Smooth muscle cell (in vitro differentiated cells): Measurements from ENCODE around the gene GPD1L. TPM values are rescaled to one million over a fixed set of nuclear protein-coding genes. Genes with fewer than 3 reads are reported as not detected.
"Not testable (repeated sequence)": the region's sequence is repeated elsewhere in the genome, so short reads cannot be mapped to it uniquely, and the experiment has no call there.

Source experiments
- DNase-seq: peaks from one replicate; lab custom pipeline; 2025; ENCODE audit not compliant: unreplicated experiment; lab: John Stamatoyannopoulos, UW
- H2AFZ ChIP-seq: fragments of 200-600 bp; sonication (generic); 2 replicates; pipeline ENCODE4 v1.6.0; 2016; ENCODE audit warnings: antibody characterized with exemption, low read depth, mild to moderate bottlenecking
- H3F3A ChIP-seq: fragments of 200-600 bp; sonication (generic); 2 replicates; pipeline ENCODE4 v1.6.0; 2017; ENCODE audit warnings: antibody characterized with exemption, low read depth
- H3K27ac ChIP-seq: fragments of 200-600 bp; sonication (generic); 2 replicates; pipeline ENCODE4 v1.5.1; 2016; ENCODE audit warnings: low read depth, mild to moderate bottlenecking
- H3K27me3 ChIP-seq: fragments of 200-600 bp; sonication (generic); 2 replicates; pipeline ENCODE4 v1.6.1; 2016; ENCODE audit warnings: low read depth, mild to moderate bottlenecking
- H3K36me3 ChIP-seq: fragments of 200-600 bp; sonication (generic); 2 replicates; pipeline ENCODE4 v1.5.1; 2016; ENCODE audit warnings: low read depth
- H3K4me1 ChIP-seq: fragments of 200-600 bp; sonication (generic); 2 replicates; pipeline ENCODE4 v1.5.1; 2016; ENCODE audit warnings: low read depth
- H3K4me2 ChIP-seq: fragments of 200-600 bp; sonication (generic); 2 replicates; pipeline ENCODE4 v1.6.0; 2016; ENCODE audit warnings: mild to moderate bottlenecking
- H3K4me3 ChIP-seq: fragments of 200-600 bp; sonication (generic); 2 replicates; pipeline ENCODE4 v1.5.1; 2016; ENCODE audit warnings: mild to moderate bottlenecking
- H3K79me2 ChIP-seq: fragments of 200-600 bp; sonication (generic); 2 replicates; pipeline ENCODE4 v1.6.0; 2016; ENCODE audit warnings: low read depth, mild to moderate bottlenecking
- H3K9ac ChIP-seq: fragments of 200-600 bp; sonication (generic); 2 replicates; pipeline ENCODE4 v1.6.0; 2016; ENCODE audit warnings: low read depth
- H3K9me3 ChIP-seq: fragments of 200-600 bp; sonication (generic); replicated peaks from 2 replicates; pipeline ENCODE4 v1.5.1; 2016; ENCODE audit warnings: low read depth
- H4K20me1 ChIP-seq: fragments of 200-600 bp; sonication (generic); 2 replicates; pipeline ENCODE4 v1.6.0; 2016; ENCODE audit warnings: low read depth
- WGBS: methylation state at CpG from one replicate; pipeline ENCODE4 v1.1.7; 2016; ENCODE audit warnings: low lambda C conversion rate; 5-methylcytosine and 5-hydroxymethylcytosine counted together
- polyA plus RNA-seq: library from polyadenylated mRNA; unstranded; fragments of >200 nt; fragmentation: Nextera tagmentation; extraction: Ambion mirVana; gene quantifications from 2 replicates; pipeline ENCODE4 v1.2.1, GENCODE V29; 2016
- total RNA-seq: library from RNA; depleted of rRNA; stranded (reverse); fragments of >200 nt; gene quantifications from 2 replicates; pipeline ENCODE4 v1.2.3, GENCODE V29; 2014
- TF ChIP-seq, protein P1 (sequence below): fragments of 200-600 bp; sonication (generic); IDR thresholded peaks from 2 replicates; pipeline ENCODE4 v1.5.1; 2017; ENCODE audit warnings: borderline replicate concordance, mild to moderate bottlenecking, antibody characterized with exemption; ENCODE audit not compliant: insufficient read depth, poor library complexity, severe bottlenecking

The GPD1L gene
- total and polyA plus RNA-seq, 2 experiments from 2014 or later: 3.6 to 8.2 TPM

DNA sequence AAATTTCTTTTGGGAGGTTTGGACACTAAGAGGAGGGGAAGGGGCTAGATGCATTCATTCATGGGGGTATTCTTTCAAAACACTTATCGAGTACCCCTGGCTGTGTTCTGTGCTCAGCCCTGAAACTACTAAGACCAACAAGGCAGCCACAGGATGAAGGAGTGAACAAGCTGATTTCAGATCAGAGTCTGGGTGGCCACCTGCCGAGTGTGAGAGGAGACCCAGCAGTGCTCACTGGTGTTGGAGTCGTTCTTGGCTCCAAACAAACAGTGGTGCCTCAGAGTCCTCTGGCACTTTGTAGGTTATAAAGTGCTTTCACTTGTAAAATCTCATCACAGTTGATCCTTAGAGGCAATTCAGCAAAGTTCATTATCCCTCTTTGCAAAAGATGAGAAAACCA is 83.3 kb downstream of the GPD1L start:
- 75% methylated on average over 3 of the region's 3 CpGs for WGBS

DNA sequence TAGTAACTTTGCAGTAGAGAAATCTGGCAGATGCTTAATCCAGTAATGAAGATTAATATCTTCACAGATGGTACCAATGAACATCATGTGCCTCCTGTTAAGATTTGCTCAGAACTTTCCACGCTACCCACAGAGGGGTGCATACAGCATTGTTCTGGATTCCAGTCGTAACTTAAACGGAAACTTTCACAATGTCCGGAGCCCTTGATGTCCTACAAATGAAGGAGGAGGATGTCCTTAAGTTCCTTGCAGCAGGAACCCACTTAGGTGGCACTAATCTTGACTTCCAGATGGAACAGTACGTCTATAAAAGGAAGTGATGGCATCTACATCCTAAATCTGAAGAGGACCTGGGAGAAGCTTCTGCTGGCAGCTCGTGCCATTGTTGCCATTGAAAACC is 84.1 kb downstream of the GPD1L start:
- H4K20me1 ChIP-seq, DNase-seq, H3K4me1 ChIP-seq, H3K27me3 ChIP-seq, H3K79me2 ChIP-seq, H3K4me2 ChIP-seq, H3K9me3 ChIP-seq, H3K27ac ChIP-seq, H2AFZ ChIP-seq, H3K36me3 ChIP-seq, H3K4me3 ChIP-seq, H3F3A ChIP-seq, H3K9ac ChIP-seq: not testable (repeated sequence)
- 96% methylated on average over 6 of the region's 6 CpGs for WGBS

More for the DNA sequence above, 83.3 kb downstream of the GPD1L start:
- H3K79me2 ChIP-seq: no peaks in the 10 kb centered on the region
- no peak overlapping the region for H3K9ac ChIP-seq
- H3K4me3 ChIP-seq: no peak overlapping the region
- no peaks in the 10 kb centered on the region for H3K9me3 ChIP-seq
- no peaks in the 10 kb centered on the region for H4K20me1 ChIP-seq
- no peak overlapping the region for H2AFZ ChIP-seq
- no peak for DNase-seq
- no peaks in the 10 kb centered on the region for H3F3A ChIP-seq
- H3K4me2 ChIP-seq: no peak overlapping the region
- no peak overlapping the region for H3K27ac ChIP-seq
- no peaks in the 10 kb centered on the region for H3K27me3 ChIP-seq
- no peaks in the 10 kb centered on the region for H3K4me1 ChIP-seq
- no peaks in the 10 kb centered on the region for H3K36me3 ChIP-seq
- TF ChIP-seq, protein P1, sequence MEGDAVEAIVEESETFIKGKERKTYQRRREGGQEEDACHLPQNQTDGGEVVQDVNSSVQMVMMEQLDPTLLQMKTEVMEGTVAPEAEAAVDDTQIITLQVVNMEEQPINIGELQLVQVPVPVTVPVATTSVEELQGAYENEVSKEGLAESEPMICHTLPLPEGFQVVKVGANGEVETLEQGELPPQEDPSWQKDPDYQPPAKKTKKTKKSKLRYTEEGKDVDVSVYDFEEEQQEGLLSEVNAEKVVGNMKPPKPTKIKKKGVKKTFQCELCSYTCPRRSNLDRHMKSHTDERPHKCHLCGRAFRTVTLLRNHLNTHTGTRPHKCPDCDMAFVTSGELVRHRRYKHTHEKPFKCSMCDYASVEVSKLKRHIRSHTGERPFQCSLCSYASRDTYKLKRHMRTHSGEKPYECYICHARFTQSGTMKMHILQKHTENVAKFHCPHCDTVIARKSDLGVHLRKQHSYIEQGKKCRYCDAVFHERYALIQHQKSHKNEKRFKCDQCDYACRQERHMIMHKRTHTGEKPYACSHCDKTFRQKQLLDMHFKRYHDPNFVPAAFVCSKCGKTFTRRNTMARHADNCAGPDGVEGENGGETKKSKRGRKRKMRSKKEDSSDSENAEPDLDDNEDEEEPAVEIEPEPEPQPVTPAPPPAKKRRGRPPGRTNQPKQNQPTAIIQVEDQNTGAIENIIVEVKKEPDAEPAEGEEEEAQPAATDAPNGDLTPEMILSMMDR: no peak

DNA sequence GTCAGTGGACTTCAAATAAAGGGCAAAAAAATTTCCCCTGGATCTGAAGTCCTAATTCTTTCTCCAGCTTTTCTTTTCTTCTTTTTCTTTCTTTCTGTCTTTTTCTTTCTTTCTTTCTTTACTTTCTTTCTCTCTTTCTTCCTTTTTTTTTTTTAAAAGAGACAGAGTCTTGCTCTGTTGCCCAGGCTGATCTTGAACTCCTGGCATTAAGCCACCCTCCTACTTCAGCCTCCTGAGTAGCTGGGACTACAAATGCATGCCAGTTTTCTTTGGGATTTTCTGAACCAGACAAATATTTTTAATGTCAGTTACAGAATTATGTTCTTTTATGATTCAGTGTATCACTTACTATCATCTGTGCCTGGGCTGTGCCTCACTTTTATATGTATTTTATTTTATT is 86.7 kb downstream of the GPD1L start:
- Histone ChIP-seq H3K4me2 (no peak overlapping the region), H3K4me3 (no peak overlapping the region), H3K4me1 (no peaks in the 10 kb centered on the region), H2AFZ (no peak overlapping the region), H3K27me3 (no peaks in the 10 kb centered on the region), H3K79me2 (no peaks in the 10 kb centered on the region), H3K9ac (no peak overlapping the region), H3K36me3 (no peaks in the 10 kb centered on the region), H3K27ac (no peak overlapping the region), H3F3A (no peaks in the 10 kb centered on the region), H4K20me1 (no peaks in the 10 kb centered on the region), H3K9me3 (no peaks in the 10 kb centered on the region)
- no peak for DNase-seq
- TF ChIP-seq, protein P1: no peak

DNA sequence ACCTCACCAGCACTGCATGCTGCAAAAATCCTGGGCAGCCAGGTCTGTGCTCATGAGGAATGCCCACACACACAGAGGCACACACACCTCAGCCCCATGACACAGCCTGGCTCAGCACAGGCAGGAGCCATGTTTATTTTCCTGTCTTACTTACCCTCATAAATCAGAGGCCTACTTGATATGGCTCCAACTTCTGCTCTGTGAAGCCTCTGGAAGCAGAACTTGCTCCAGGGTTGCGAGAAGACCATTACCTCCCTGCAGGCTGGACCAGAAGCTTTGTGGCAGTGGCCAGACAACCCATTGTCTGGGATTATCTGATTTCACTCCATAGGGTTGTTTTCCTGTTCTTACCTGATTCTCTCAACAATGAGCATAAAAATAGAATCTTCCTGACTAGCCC is 88.2 kb downstream of the GPD1L start:
- no peak for DNase-seq
- Histone ChIP-seq H3K4me2 (no peak overlapping the region), H3F3A (no peaks in the 10 kb centered on the region), H4K20me1 (no peaks in the 10 kb centered on the region), H2AFZ (no peak overlapping the region), H3K9me3 (no peaks in the 10 kb centered on the region), H3K27me3 (no peaks in the 10 kb centered on the region), H3K36me3 (no peaks in the 10 kb centered on the region), H3K4me3 (no peak overlapping the region), H3K79me2 (no peaks in the 10 kb centered on the region), H3K27ac (no peak overlapping the region), H3K9ac (no peak overlapping the region), H3K4me1 (no peaks in the 10 kb centered on the region)
- WGBS: 91% methylated on average over 1 of the region's 1 CpG
- TF ChIP-seq, protein P1: no peak
